ENCODE results near the gene LMBR1L.
"Not testable (repeated sequence)": the region's sequence is repeated elsewhere in the genome, so short reads cannot be mapped to it uniquely, and the experiment has no call there.

The LMBR1L gene

GRCh38 chr12:49064767-49065152, 45.9 kb downstream of the LMBR1L start:
- TF ChIP-seq CTCF (IDR thresholded peaks at IDR 0.05; ENCODE audit: borderline replicate concordance, insufficient read depth, low read depth, low read length), result no peak
- no peak overlapping the region for H3K4me3 ChIP-seq (ENCODE audit: low read depth, low read length)

- H3K4me3 ChIP-seq (ENCODE audit: low read depth, low read length), result not testable (repeated sequence)
Measured at GRCh38 chr12:49061916-49062315, 48.7 kb downstream of the LMBR1L start.

GRCh38 chr12:49061157-49061650, 49.4 kb downstream of the LMBR1L start:
- TF ChIP-seq CTCF (IDR thresholded peaks at IDR 0.05; ENCODE audit: borderline replicate concordance, insufficient read depth, low read depth, low read length), result no peak

GRCh38 chr12:49060237-49061156, 50.1 kb downstream of the LMBR1L start, which contains the start of gene KMT2D:
Gene KMT2D (minus strand): TSS chr12:49060794. CDS start chr12:49055324, 5,470 bp downstream.
- 0 out of 2 replicates have a peak, but pooled peaks have one; percentile 20 for TF ChIP-seq CTCF (IDR thresholded peaks at IDR 0.05; ENCODE audit: borderline replicate concordance, insufficient read depth, low read depth, low read length)
- peak within 1 kb of the TSS; percentile 80 for H3K4me3 ChIP-seq (ENCODE audit: low read depth, low read length)

More at GRCh38 chr12:49061157-49061650, 49.4 kb downstream of the LMBR1L start:
- peak overlapping the region; percentile 80 for H3K4me3 ChIP-seq (ENCODE audit: low read depth, low read length)

GRCh38 chr12:49059299-49060171, 51.1 kb downstream of the LMBR1L start:
- H3K4me3 ChIP-seq (ENCODE audit: low read depth, low read length), result peak overlapping the region; percentile 80
- no peak for TF ChIP-seq CTCF (IDR thresholded peaks at IDR 0.05; ENCODE audit: borderline replicate concordance, insufficient read depth, low read depth, low read length)

GRCh38 chr12:49059045-49059298, 51.7 kb downstream of the LMBR1L start:
- H3K4me3 ChIP-seq (ENCODE audit: low read depth, low read length), result peak overlapping the region; percentile 80
- no peak for TF ChIP-seq CTCF (IDR thresholded peaks at IDR 0.05; ENCODE audit: borderline replicate concordance, insufficient read depth, low read depth, low read length)

- no peak for TF ChIP-seq CTCF (IDR thresholded peaks at IDR 0.05; ENCODE audit: borderline replicate concordance, insufficient read depth, low read depth, low read length)
Measured at GRCh38 chr12:49058366-49059044, 52.1 kb downstream of the LMBR1L start.

More at GRCh38 chr12:49058366-49059044, 52.1 kb downstream of the LMBR1L start:
- peak overlapping the region; percentile 80 for H3K4me3 ChIP-seq (ENCODE audit: low read depth, low read length)
